Measurements from ENCODE around the gene RETREG1. TPM values are rescaled to one million over a fixed set of nuclear protein-coding genes. Genes with fewer than 3 reads are reported as not detected.

RETREG1 gene
- total RNA-seq, 1 experiment from 2014 or later, result 3.4 TPM

GRCh38 chr5:16589658-16590057 is 27.1 kb downstream of the RETREG1 start:
- no peaks in the 10 kb centered on the region for H3K27me3 ChIP-seq (ENCODE audit: insufficient read depth, low read length)
- Mint-ChIP-seq H3K27ac (no peak overlapping the region), H3K36me3 (ENCODE audit: insufficient read depth in 1 of 3, low read depth in 3 of 3) (peaks cover 5 to 21% (median 7%) of the 10 kb centered on the region in 3 experiments; a peak in 6 of 7 replicates), H3K4me3 (no peak overlapping the region), H3K4me1 (peaks cover 28 to 33% of the 10 kb centered on the region in 2 experiments), H3K9me3 (peaks cover 7 to 17% of the 10 kb centered on the region in 2 experiments; a peak in 4 of 5 replicates), H3K27me3 (ENCODE audit: low read depth) (0 out of 2 replicates have a peak, but pooled peaks cover 2% of the 10 kb centered on the region)
- no peak overlapping the region for H3K9ac ChIP-seq (ENCODE audit: extremely low read depth, insufficient read length, low read length)
- H2BK12ac ChIP-seq (ENCODE audit: insufficient read length, low read depth, low read length), result no peak overlapping the region
- no peak overlapping the region for H2BK120ac ChIP-seq (ENCODE audit: low read depth, low read length, poor library complexity, severe bottlenecking)
- H3K79me1 ChIP-seq (ENCODE audit: insufficient read depth, low read depth, low read length, poor library complexity, severe bottlenecking), result no peaks in the 10 kb centered on the region
- no peak overlapping the region for H2BK5ac ChIP-seq (ENCODE audit: insufficient read length, low read length)
- H3T11ph ChIP-seq (ENCODE audit: low read length), result no peak overlapping the region
- H4K20me1 ChIP-seq (ENCODE audit: control insufficient read depth, insufficient read depth, insufficient read length), result no peaks in the 10 kb centered on the region
- no peaks in the 10 kb centered on the region for H3K79me2 ChIP-seq (ENCODE audit: insufficient read depth, low read length)
- H2BK15ac ChIP-seq (ENCODE audit: low read depth, low read length), result no peak overlapping the region
- H4K5ac ChIP-seq (ENCODE audit: insufficient read length, low read depth, low read length), result no peak overlapping the region
- no peak overlapping the region for H2AFZ ChIP-seq (ENCODE audit: low read length)
- H2BK20ac ChIP-seq (ENCODE audit: low read depth, low read length, poor library complexity, severe bottlenecking), result no peak overlapping the region
- no peak overlapping the region for H3K56ac ChIP-seq (ENCODE audit: insufficient read length, low read depth, low read length)
- no CpG with 5 or more reads among the region's 3 CpGs for WGBS (ENCODE audit: extremely low coverage, insufficient read length, low lambda C conversion rate)
- H3K4me2 ChIP-seq (ENCODE audit: insufficient read depth, insufficient read length, low read length), result no peak overlapping the region
- H3K14ac ChIP-seq (ENCODE audit: insufficient read depth, low read length), result no peak overlapping the region
- no peak overlapping the region for H4K91ac ChIP-seq (ENCODE audit: insufficient read length, low read depth, low read length)
- no peaks in the 10 kb centered on the region; the same call in 1 of the 2 replicates for H3K4me1 ChIP-seq (ENCODE audit: insufficient read depth, low read length)
- H3K23ac ChIP-seq (ENCODE audit: insufficient read length, low read depth, low read length), result no peak overlapping the region
- no peaks in the 10 kb centered on the region for H3K23me2 ChIP-seq (ENCODE audit: insufficient read length, low read depth, low read length, poor library complexity, severe bottlenecking)
- DNase-seq, result no peak
- H3K18ac ChIP-seq (ENCODE audit: insufficient read length, low read depth, low read length), result no peak overlapping the region
- no peak overlapping the region for H4K8ac ChIP-seq (replicated peaks; ENCODE audit: insufficient read length, low read depth, low read length)
- H3K4ac ChIP-seq (ENCODE audit: low read depth, low read length), result no peak overlapping the region
- H3K9me3 ChIP-seq (ENCODE audit: control insufficient read depth, low read depth, low read length), result no peaks in the 10 kb centered on the region
- H3K27ac ChIP-seq (ENCODE audit: insufficient read length, low read depth, low read length), result no peak overlapping the region
- no peak for TF ChIP-seq CTCF (conservative IDR thresholded peaks at IDR 0.05)
- H2AK5ac ChIP-seq (ENCODE audit: insufficient read length, low read length), result no peak overlapping the region
